Upper lobe of left lung (tissue), 4 donors: ENCODE results near the gene SH2B2.

Experiments
- CTCF ChIP-seq, 6 experiments: fragments of 450-650 bp in 4 of 6; fragments of 200-600 bp in 2 of 6; sonication (generic) in 2 of 6; IDR thresholded peaks; one replicate each; pipeline ENCODE4 v1.5.1; 2016 to 2019; ENCODE audit warnings: antibody characterized with exemption in 6 of 6
- EP300 ChIP-seq, 4 donors: sonication (generic); formaldehyde crosslinking; IDR thresholded peaks; one replicate each; pipeline ENCODE4 v1.5.1; 2017; ENCODE audit warnings: antibody characterized with exemption in 4 of 4, control low read depth in 2 of 4
- POLR2A ChIP-seq, 4 donors: fragments of 450-650 bp; IDR thresholded peaks; one replicate each; pipeline ENCODE4 v1.5.1; 2016 to 2017; ENCODE audit warnings: antibody characterized with exemption in 4 of 4, mild to moderate bottlenecking in 2 of 4
- POLR2AphosphoS5 ChIP-seq, 2 donors: sonication (generic); formaldehyde crosslinking; IDR thresholded peaks; one replicate each; pipeline ENCODE4 v1.5.1; 2017; ENCODE audit warnings: antibody characterized with exemption in 2 of 2

- no peak for TF ChIP-seq POLR2A (IDR thresholded peaks at IDR 0.05)
- no peak for TF ChIP-seq CTCF (IDR thresholded peaks at IDR 0.05)
- no peak for TF ChIP-seq POLR2AphosphoS5 (IDR thresholded peaks at IDR 0.05)
- TF ChIP-seq EP300 (IDR thresholded peaks at IDR 0.05) = no peak
Measured at GRCh38 chr7:102273749-102274712, 12.6 kb upstream of the SH2B2 start.
